A549 treated with DMSO at 1 μM for 4 hours (cell line): ENCODE measurements around the gene HMGCS2. TPM values are rescaled to one million over a fixed set of nuclear protein-coding genes. Genes with fewer than 3 reads are reported as not detected.

Experiments used
- total RNA-seq: library from RNA; stranded (reverse); fragments of 200-300 nt; extraction: Qiagen RNA extraction; gene quantifications from 5 replicates; pipeline ENCODE4 v1.2.3, GENCODE V29; 2022; ENCODE audit warnings: low read depth

Gene HMGCS2
- not detected in 5 replicates for total RNA-seq

DNA sequence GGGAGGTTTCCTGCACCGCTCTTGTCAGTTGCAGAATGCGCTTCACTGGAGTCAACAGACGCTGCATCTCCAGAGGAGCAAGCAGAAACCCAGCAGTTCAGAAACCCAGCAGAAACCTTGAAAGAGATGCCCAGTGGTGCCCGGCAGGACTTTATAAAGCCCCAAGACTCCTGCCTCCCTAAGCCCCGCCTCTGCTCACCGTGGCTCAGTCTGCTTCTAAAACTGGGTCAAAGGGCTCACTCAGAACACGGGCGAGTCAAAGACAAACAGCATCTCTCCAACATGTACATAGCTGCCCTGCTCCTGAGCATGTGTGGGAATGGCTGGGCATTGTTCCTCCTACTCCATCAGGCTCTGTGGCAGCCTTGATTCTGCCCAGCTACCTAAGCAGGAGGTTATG, at the start of gene HMGCS2:
HMGCS2 (minus strand) TSS at position 128 of the 400 bp plus-strand sequence; CDS start at position 67, 61 bp downstream.

DNA sequence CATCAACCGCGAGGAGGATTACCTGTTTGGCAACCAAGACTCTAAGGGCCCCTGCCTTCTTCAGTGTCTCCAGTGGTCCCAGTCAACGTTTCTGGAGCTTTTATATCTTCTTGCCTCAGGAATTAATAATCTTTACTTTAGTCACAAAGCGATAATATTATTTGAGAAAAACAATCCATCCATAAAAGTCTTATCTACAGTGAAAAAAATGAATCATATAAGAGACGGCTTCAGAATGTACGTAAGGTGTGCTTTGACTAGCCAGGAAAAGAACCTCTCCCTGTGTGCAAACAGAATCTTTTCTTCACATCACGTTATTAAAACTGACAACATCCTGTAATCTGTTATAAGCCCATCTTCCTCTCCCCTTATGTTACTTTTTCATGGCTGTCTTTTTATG, 42.7 kb upstream of the HMGCS2 start, which contains the start of gene REG4:
REG4 (minus strand) TSS at position 74 of the 400 bp plus-strand sequence. CDS start 2,691 bp downstream, outside the sequence.

DNA sequence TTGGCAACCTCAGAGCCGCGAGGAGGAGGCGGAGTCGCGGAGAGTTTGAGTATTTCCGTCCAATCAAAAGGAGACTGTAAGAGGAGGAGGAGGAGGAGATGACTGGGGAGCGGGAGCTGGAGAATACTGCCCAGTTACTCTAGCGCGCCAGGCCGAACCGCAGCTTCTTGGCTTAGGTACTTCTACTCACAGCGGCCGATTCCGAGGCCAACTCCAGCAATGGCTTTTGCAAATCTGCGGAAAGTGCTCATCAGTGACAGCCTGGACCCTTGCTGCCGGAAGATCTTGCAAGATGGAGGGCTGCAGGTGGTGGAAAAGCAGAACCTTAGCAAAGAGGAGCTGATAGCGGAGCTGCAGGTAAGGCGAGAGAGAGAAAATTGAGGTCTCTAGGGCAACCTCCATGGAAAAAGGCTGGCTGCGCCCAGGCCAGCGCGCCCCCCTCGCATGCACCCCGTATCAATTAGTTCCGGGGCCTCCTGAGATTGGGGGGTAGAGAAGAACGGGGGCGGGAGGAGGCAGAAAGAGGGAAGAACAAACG, 56.8 kb downstream of the HMGCS2 start, which contains the start of gene PHGDH:
PHGDH (plus strand) TSS at position 131 of the 538 bp plus-strand sequence; CDS start at position 220, 89 bp downstream.

Other genes starting within 250 kb of the HMGCS2 start
- gene ZNF697, start 120.6 kb downstream of the HMGCS2 start, total RNA-seq, result 1.8 to 2.2 TPM (median 1.9 TPM) in 5 replicates
- gene PHGDH, start 57.0 kb downstream of the HMGCS2 start, total RNA-seq, result 75.1 to 101 TPM (median 85.8 TPM) in 5 replicates
- gene REG4, start 42.6 kb upstream of the HMGCS2 start, total RNA-seq, result not detected in 5 replicates
- gene ADAM30, start 127.6 kb upstream of the HMGCS2 start, total RNA-seq, result not detected in 5 replicates